CD4-positive, CD25-positive, alpha-beta regulatory T cell (primary cell): Measurements from ENCODE around the gene PKNOX2. TPM values are rescaled to one million over a fixed set of nuclear protein-coding genes. Genes with fewer than 3 reads are reported as not detected.

Source experiments
- ATAC-seq, 2 donors: fragments of 150-1000 bp; cut with Tn5 transposase; one replicate each; pipeline ENCODE4 v1.10.0; 2021; ENCODE audit warnings: low read depth in 2 of 2, moderate number of reproducible peaks in 2 of 2, moderate library complexity in 1 of 2
- DNase-seq, 3 donors: peaks; one replicate each; pipeline versions ENCODE4 v3.0.0 to v3.0.0-alpha.2; 2012 to 2022; ENCODE audit warnings: mixed read lengths in 1 of 3
- H3K27ac ChIP-seq: one replicate; pipeline ENCODE4 v1.7.0; 2013; ENCODE audit warnings: mild to moderate bottlenecking, low read length; ENCODE audit not compliant: insufficient read depth, poor library complexity, severe bottlenecking
- H3K27me3 ChIP-seq: one replicate; pipeline ENCODE4 v1.7.0; 2013; ENCODE audit warnings: low read length; ENCODE audit not compliant: control insufficient read depth, insufficient read depth
- H3K36me3 ChIP-seq: one replicate; pipeline ENCODE4 v1.7.0; 2013; ENCODE audit warnings: mild to moderate bottlenecking, low read length, moderate library complexity; ENCODE audit not compliant: control insufficient read depth, insufficient read depth
- H3K4me1 ChIP-seq: 2 replicates; pipeline ENCODE4 v1.7.0; 2013; ENCODE audit warnings: mild to moderate bottlenecking, low read length; ENCODE audit not compliant: insufficient read depth, control insufficient read depth, poor library complexity, severe bottlenecking
- H3K4me3 ChIP-seq: one replicate; pipeline ENCODE4 v1.7.0; 2013; ENCODE audit warnings: low read depth, mild to moderate bottlenecking, low read length, moderate library complexity
- H3K9me3 ChIP-seq, 2 experiments: 1 replicate in 1 of 2; 2 replicates in 1 of 2; pipeline ENCODE4 v1.7.0; 2013; ENCODE audit warnings: low read length in 2 of 2, mild to moderate bottlenecking in 1 of 2, moderate library complexity in 1 of 2; ENCODE audit not compliant: control insufficient read depth in 2 of 2
- H3K27ac Mint-ChIP-seq, 3 donors: one replicate each; pipeline ENCODE4 v1.8.0; 2020 to 2022; ENCODE audit warnings: mild to moderate bottlenecking in 3 of 3, mixed read lengths in 3 of 3, moderate library complexity in 2 of 3
- H3K27me3 Mint-ChIP-seq: one replicate; pipeline ENCODE4 v1.8.0; 2022; ENCODE audit warnings: mild to moderate bottlenecking, mixed read lengths
- H3K36me3 Mint-ChIP-seq: one replicate; pipeline ENCODE4 v1.8.0; 2020; ENCODE audit warnings: mixed read lengths
- H3K4me1 Mint-ChIP-seq, 4 donors: one replicate each; pipeline ENCODE4 v1.8.0; 2020 to 2022; ENCODE audit warnings: mixed read lengths in 4 of 4, mild to moderate bottlenecking in 1 of 4
- H3K4me3 Mint-ChIP-seq, 4 donors: one replicate each; pipeline ENCODE4 v1.8.0; 2020 to 2022; ENCODE audit warnings: mild to moderate bottlenecking in 4 of 4, mixed read lengths in 4 of 4, moderate library complexity in 3 of 4
- H3K9me3 Mint-ChIP-seq, 7 donors: one replicate each; pipeline ENCODE4 v1.8.0; 2020 to 2022; ENCODE audit warnings: mixed read lengths in 7 of 7, mild to moderate bottlenecking in 3 of 7, moderate library complexity in 2 of 7
- polyA plus RNA-seq, 4 donors: library from polyadenylated mRNA; unstranded; fragments of 300-500 nt; fragmentation: Illumina TruSeq; gene quantifications; one replicate each; pipeline ENCODE4 v1.2.3, GENCODE V29; 2021
- total RNA-seq: library from RNA; stranded (reverse); gene quantifications from one replicate; pipeline ENCODE4 v1.2.3, GENCODE V29; 2022

Gene PKNOX2
- total and polyA plus RNA-seq, 5 donors from 2014 or later, result not detected

- no peaks in the 10 kb centered on the region for H3K4me1 Mint-ChIP-seq
- H3K9me3 ChIP-seq, result no peaks in the 10 kb centered on the region
- H3K9me3 Mint-ChIP-seq, result no peaks in the 10 kb centered on the region
- no peaks in the 10 kb centered on the region for H3K36me3 ChIP-seq
- H3K4me1 ChIP-seq, result no peaks in the 10 kb centered on the region
- no peak for ATAC-seq
- no peak for DNase-seq
- peaks cover 23% of the 10 kb centered on the region for H3K27me3 Mint-ChIP-seq
- H3K27me3 ChIP-seq, result peaks cover 8% of the 10 kb centered on the region
- no peak overlapping the region for H3K27ac ChIP-seq
- no peak overlapping the region for H3K4me3 Mint-ChIP-seq
- no peak overlapping the region for H3K27ac Mint-ChIP-seq
- no peak overlapping the region for H3K4me3 ChIP-seq
- H3K36me3 Mint-ChIP-seq, result no peaks in the 10 kb centered on the region
Observed at GRCh38 chr11:125176866-125177265, 12.3 kb downstream of the PKNOX2 start.

- no peak for ATAC-seq
- Histone ChIP-seq H3K27ac (no peak overlapping the region), H3K27me3 (peaks cover 8% of the 10 kb centered on the region), H3K4me1 (no peaks in the 10 kb centered on the region), H3K9me3 (no peaks in the 10 kb centered on the region), H3K36me3 (no peaks in the 10 kb centered on the region), H3K4me3 (no peak overlapping the region)
- Mint-ChIP-seq H3K4me1 (no peaks in the 10 kb centered on the region), H3K9me3 (no peaks in the 10 kb centered on the region), H3K27me3 (peaks cover 23% of the 10 kb centered on the region), H3K4me3 (no peak overlapping the region), H3K36me3 (no peaks in the 10 kb centered on the region), H3K27ac (no peak overlapping the region)
- no peak for DNase-seq
Observed at GRCh38 chr11:125177543-125177942, 13.0 kb downstream of the PKNOX2 start.

GRCh38 chr11:125179346-125179745 lies 14.8 kb downstream of the PKNOX2 start:
- no peaks in the 10 kb centered on the region for H3K36me3 ChIP-seq
- Mint-ChIP-seq H3K4me1 (no peaks in the 10 kb centered on the region), H3K27ac (no peak overlapping the region), H3K4me3 (no peak overlapping the region), H3K27me3 (peaks cover 19% of the 10 kb centered on the region), H3K36me3 (no peaks in the 10 kb centered on the region), H3K9me3 (no peaks in the 10 kb centered on the region)
- peaks cover 3% of the 10 kb centered on the region for H3K27me3 ChIP-seq
- no peaks in the 10 kb centered on the region for H3K4me1 ChIP-seq
- no peaks in the 10 kb centered on the region for H3K9me3 ChIP-seq
- DNase-seq (no peak), ATAC-seq (no peak)
- H3K27ac ChIP-seq, result no peak overlapping the region
- no peak overlapping the region for H3K4me3 ChIP-seq

GRCh38 chr11:125179895-125180294 lies 15.3 kb downstream of the PKNOX2 start:
- no peak for ATAC-seq
- no peaks in the 10 kb centered on the region for H3K4me1 ChIP-seq
- no peak overlapping the region for H3K4me3 Mint-ChIP-seq
- no peaks in the 10 kb centered on the region for H3K36me3 Mint-ChIP-seq
- peaks cover 20% of the 10 kb centered on the region for H3K27me3 Mint-ChIP-seq
- no peaks in the 10 kb centered on the region for H3K9me3 ChIP-seq
- peaks cover 3% of the 10 kb centered on the region for H3K27me3 ChIP-seq
- H3K4me3 ChIP-seq, result no peak overlapping the region
- H3K27ac ChIP-seq, result no peak overlapping the region
- H3K9me3 Mint-ChIP-seq, result no peaks in the 10 kb centered on the region
- no peak overlapping the region for H3K27ac Mint-ChIP-seq
- no peak for DNase-seq
- H3K36me3 ChIP-seq, result no peaks in the 10 kb centered on the region
- H3K4me1 Mint-ChIP-seq, result no peaks in the 10 kb centered on the region

GRCh38 chr11:125180413-125181305 lies 16.1 kb downstream of the PKNOX2 start:
- DNase-seq (no peak), ATAC-seq (no peak)
- Mint-ChIP-seq H3K4me3 (no peak overlapping the region), H3K36me3 (no peaks in the 10 kb centered on the region), H3K9me3 (peaks cover 0 to 2% (median 0%) of the 10 kb centered on the region in 7 donors), H3K27me3 (peaks cover 26% of the 10 kb centered on the region), H3K27ac (no peak overlapping the region), H3K4me1 (no peaks in the 10 kb centered on the region)
- no peaks in the 10 kb centered on the region for H3K4me1 ChIP-seq
- no peak overlapping the region for H3K4me3 ChIP-seq
- H3K27ac ChIP-seq, result no peak overlapping the region
- peaks cover 3% of the 10 kb centered on the region for H3K27me3 ChIP-seq
- no peaks in the 10 kb centered on the region for H3K9me3 ChIP-seq
- H3K36me3 ChIP-seq, result no peaks in the 10 kb centered on the region

- Mint-ChIP-seq H3K36me3 (no peaks in the 10 kb centered on the region), H3K4me3 (no peak overlapping the region), H3K4me1 (no peaks in the 10 kb centered on the region), H3K27me3 (peaks cover 26% of the 10 kb centered on the region), H3K27ac (no peak overlapping the region), H3K9me3 (peaks cover 0 to 2% (median 0%) of the 10 kb centered on the region in 7 donors)
- Histone ChIP-seq H3K36me3 (no peaks in the 10 kb centered on the region), H3K9me3 (no peaks in the 10 kb centered on the region), H3K27ac (no peak overlapping the region), H3K27me3 (peaks cover 3% of the 10 kb centered on the region), H3K4me3 (no peak overlapping the region), H3K4me1 (no peaks in the 10 kb centered on the region)
- no peak for ATAC-seq
- DNase-seq, result no peak
Observed at GRCh38 chr11:125182573-125182972, 18.0 kb downstream of the PKNOX2 start.

- no peaks in the 10 kb centered on the region for H3K4me1 Mint-ChIP-seq
- Histone ChIP-seq H3K27ac (no peak overlapping the region), H3K9me3 (no peaks in the 10 kb centered on the region), H3K4me1 (no peaks in the 10 kb centered on the region), H3K36me3 (no peaks in the 10 kb centered on the region), H3K27me3 (peaks cover 7% of the 10 kb centered on the region), H3K4me3 (no peak overlapping the region)
- H3K27me3 Mint-ChIP-seq, result peaks cover 24% of the 10 kb centered on the region
- no peak for DNase-seq
- no peak overlapping the region for H3K27ac Mint-ChIP-seq
- no peak for ATAC-seq
- H3K9me3 Mint-ChIP-seq, result peaks cover 0 to 2% (median 0%) of the 10 kb centered on the region in 7 donors
- no peaks in the 10 kb centered on the region for H3K36me3 Mint-ChIP-seq
- no peak overlapping the region for H3K4me3 Mint-ChIP-seq
Observed at GRCh38 chr11:125183641-125184040, 19.1 kb downstream of the PKNOX2 start.

- Mint-ChIP-seq H3K9me3 (peaks cover 0 to 4% (median 0%) of the 10 kb centered on the region in 7 donors), H3K36me3 (no peaks in the 10 kb centered on the region), H3K4me1 (no peaks in the 10 kb centered on the region), H3K27ac (no peak overlapping the region), H3K4me3 (no peak overlapping the region), H3K27me3 (peaks cover 46% of the 10 kb centered on the region)
- Histone ChIP-seq H3K27ac (no peak overlapping the region), H3K4me3 (no peak overlapping the region), H3K9me3 (peaks cover 0 to under 1% of the 10 kb centered on the region in 2 experiments), H3K4me1 (no peaks in the 10 kb centered on the region), H3K27me3 (peaks cover 14% of the 10 kb centered on the region), H3K36me3 (no peaks in the 10 kb centered on the region)
- ATAC-seq, result no peak
- DNase-seq, result no peak
Observed at GRCh38 chr11:125188021-125188420, 23.5 kb downstream of the PKNOX2 start.
